K562 (cell line): ENCODE measurements around the gene NCKAP1. TPM values are rescaled to one million over a fixed set of nuclear protein-coding genes. Genes with fewer than 3 reads are reported as not detected.

ENCODE experiments used
- ATAC-seq: fragments of 200-7000 bp; cut with Tn5 transposase; 3 replicates; pipeline ENCODE4 v1.9.1; 2020; ENCODE audit warnings: moderate library complexity
- BruUV-seq: library from RNA; stranded (reverse); fragments of 400-500 nt; replicated peaks from 2 replicates; lab custom pipeline; 2021; lab: Mats Ljungman, UMichigan
- CTCF ChIA-PET: fragments of 300-600 bp; formaldehyde crosslinking; extraction: SDS; loops from one replicate; lab custom pipeline; 2021; ENCODE audit warnings: low intra/inter-chr PET ratio; lab: Yijun Ruan, JAX
- POLR2A ChIA-PET: fragments of 300-600, 350-650 bp; sonication (Branson Sonifier 250); formaldehyde crosslinking; extraction: SDS; loops from one replicate; lab custom pipeline; 2021; ENCODE audit warnings: antibody characterized with exemption, inconsistent platforms; lab: Yijun Ruan, JAX
- DNase-seq, 4 experiments: peaks; one replicate each; pipeline versions ENCODE4 v3.0.0 to v3.0.0-alpha.2; 2011 to 2018; ENCODE audit warnings: low spot score in 3 of 4, mixed read lengths in 3 of 4; ENCODE audit errors: extremely low read depth in 1 of 4
- FAIRE-seq: peaks from 2 replicates; lab custom pipeline; 2011; peaks lifted over from hg19 to GRCh38; lab: Jason Lieb, UNC
- H2AFZ ChIP-seq: 2 replicates; pipeline ENCODE4 v1.6.0; 2011; ENCODE audit warnings: low read depth, low read length, control low read depth, inconsistent platforms
- H3K27ac ChIP-seq: fragments of 200-600 bp; 3 replicates; pipeline ENCODE4 v1.8.0; 2011; ENCODE audit warnings: low read depth, mild to moderate bottlenecking, control low read depth, inconsistent platforms, low read length, moderate library complexity, mixed read lengths; ENCODE audit errors: extremely low read depth
- H3K27me3 ChIP-seq, 2 experiments: fragments of 300-600 bp in 1 of 2; 2 replicates in 1 of 2; 3 replicates in 1 of 2; pipeline versions ENCODE4 v1.6.0 to v1.8.0; 2011; ENCODE audit warnings: inconsistent platforms in 2 of 2, low read length in 2 of 2, mild to moderate bottlenecking in 1 of 2, mixed read lengths in 1 of 2, moderate library complexity in 1 of 2; ENCODE audit not compliant: control insufficient read depth in 2 of 2, insufficient read depth in 2 of 2
- H3K36me3 ChIP-seq: fragments of 300-600 bp; 3 replicates; pipeline ENCODE4 v1.8.0; 2011; ENCODE audit warnings: mild to moderate bottlenecking, low read length, inconsistent platforms; ENCODE audit not compliant: control insufficient read depth, insufficient read depth
- H3K4me1 ChIP-seq, 2 experiments: fragments of 200-600 bp in 1 of 2; replicated peaks in 1 of 2; 2 replicates in 1 of 2; 3 replicates in 1 of 2; pipeline versions ENCODE4 v1.5.1 to v1.8.0; 2011; ENCODE audit warnings: inconsistent platforms in 2 of 2, low read length in 2 of 2, mild to moderate bottlenecking in 1 of 2, mixed read lengths in 1 of 2, moderate library complexity in 1 of 2; ENCODE audit not compliant: control insufficient read depth in 2 of 2, insufficient read depth in 2 of 2
- H3K4me2 ChIP-seq: 2 replicates; pipeline ENCODE4 v1.6.1; 2011; ENCODE audit warnings: low read length, control low read depth, inconsistent platforms, mixed read lengths; ENCODE audit not compliant: insufficient read depth
- H3K4me3 ChIP-seq: fragments of 200-600 bp; sonication (generic), shearing (Covaris generic); 2 replicates; pipeline ENCODE4 v1.5.1; 2016; ENCODE audit warnings: control low read depth, inconsistent platforms
- H3K79me2 ChIP-seq: fragments of 200-600 bp; 3 replicates; pipeline ENCODE4 v1.8.0; 2011; ENCODE audit warnings: low read length, inconsistent platforms; ENCODE audit not compliant: control insufficient read depth, insufficient read depth
- H3K9ac ChIP-seq, 2 experiments: 2 replicates each; pipeline versions ENCODE4 v1.6.0 to v1.6.1; 2011; ENCODE audit warnings: low read depth in 2 of 2, low read length in 2 of 2, control low read depth in 1 of 2, inconsistent platforms in 1 of 2, mild to moderate bottlenecking in 1 of 2, mixed read lengths in 1 of 2; ENCODE audit not compliant: insufficient read depth in 1 of 2
- H3K9me1 ChIP-seq: one replicate; pipeline ENCODE4 v1.6.0; 2011; ENCODE audit warnings: inconsistent platforms, mild to moderate bottlenecking, low read length, moderate library complexity; ENCODE audit not compliant: control insufficient read depth, insufficient read depth
- H3K9me3 ChIP-seq: replicated peaks from 2 replicates; pipeline ENCODE4 v1.5.1; 2011; ENCODE audit warnings: low read depth, low read length, inconsistent platforms; ENCODE audit not compliant: control insufficient read depth, insufficient read depth
- H4K20me1 ChIP-seq: replicated peaks from 2 replicates; pipeline ENCODE4 v1.6.1; 2011; ENCODE audit warnings: low read length, inconsistent platforms, mixed read lengths; ENCODE audit not compliant: control insufficient read depth, insufficient read depth
- HDAC2 ChIP-seq: fragments of 450-650 bp; IDR thresholded peaks from 2 replicates; pipeline ENCODE4 v1.6.1; 2016; ENCODE audit warnings: mild to moderate bottlenecking
- MBD2 ChIP-seq: sonication (generic); IDR thresholded peaks from 2 replicates; pipeline ENCODE4 v1.6.1; 2016; ENCODE audit warnings: low read depth, borderline replicate concordance
- NBN ChIP-seq: fragments of 450-650 bp; IDR thresholded peaks from 2 replicates; pipeline ENCODE4 v1.6.1; 2016; ENCODE audit warnings: low read depth, mild to moderate bottlenecking
- TAF7 ChIP-seq: fragments of 450-650 bp; IDR thresholded peaks from 2 replicates; pipeline ENCODE4 v1.6.1; 2016; ENCODE audit warnings: missing genetic modification characterization, missing compliant biosample characterization
- ZBTB1 ChIP-seq: sonication (generic); formaldehyde crosslinking; IDR thresholded peaks from 2 replicates; pipeline ENCODE4 v1.8.1; 2023; ENCODE audit warnings: missing genetic modification reagents, low read depth, mild to moderate bottlenecking, borderline replicate concordance
- WGBS: fragments of 100-300 bp; shearing (Covaris generic); methylation state at CpG from one replicate; pipeline ENCODE4 v1.1.6; 2016; ENCODE audit warnings: low coverage, mixed read lengths; ENCODE audit not compliant: insufficient coverage; ENCODE audit errors: missing lambda C conversion rate; 5-methylcytosine and 5-hydroxymethylcytosine counted together
- in situ Hi-C: fragments of 300-500 bp; cut with MboI; formaldehyde crosslinking; loops from 4 replicates; pipeline ENCODE4 v1.15.0; 2018; ENCODE audit warnings: inconsistent platforms, mixed read lengths
- intact Hi-C: fragments of 100-400 bp; cut with micrococcal nuclease; formaldehyde crosslinking; loops from 2 replicates; pipeline ENCODE4 v1.14.2; 2022
- polyA plus RNA-seq, 8 experiments: library from polyadenylated mRNA; depleted of rRNA in 4 of 8; stranded (reverse) in 5 of 8; unstranded in 3 of 8; fragments of >200 nt; fragmentation: Nextera tagmentation in 2 of 8; fragmentation: Illumina TruSeq in 1 of 8; extraction: Ambion mirVana in 2 of 8; extraction: Trizol in 1 of 8; gene quantifications; 2 replicates each; pipeline versions ENCODE4 v1.2.1 to v1.2.3, GENCODE V29; 2011 to 2014; ENCODE audit warnings: inconsistent platforms in 1 of 8, missing spikeins in 1 of 8
- total RNA-seq, 7 experiments: library from RNA; depleted of rRNA in 6 of 7; stranded (reverse); fragments of >200 nt in 6 of 7; fragmentation: Illumina TruSeq in 2 of 7; extraction: Trizol in 2 of 7; gene quantifications; 2 replicates each; pipeline versions ENCODE4 v1.2.1 to v1.2.3, GENCODE V29; 2011 to 2021; ENCODE audit warnings: low replicate concordance in 1 of 7
- TF ChIP-seq, protein P1 (sequence below): fragments of 450-650 bp; IDR thresholded peaks from 2 replicates; pipeline ENCODE4 v1.6.1; 2016; ENCODE audit warnings: mild to moderate bottlenecking, moderate library complexity

NCKAP1 gene
- total and polyA plus RNA-seq, 9 of the 15 experiments (the other 6 are each of a cell fraction or from before 2014, with no cell fraction given): 34.0 to 153 (median 88.7) TPM

DNA sequence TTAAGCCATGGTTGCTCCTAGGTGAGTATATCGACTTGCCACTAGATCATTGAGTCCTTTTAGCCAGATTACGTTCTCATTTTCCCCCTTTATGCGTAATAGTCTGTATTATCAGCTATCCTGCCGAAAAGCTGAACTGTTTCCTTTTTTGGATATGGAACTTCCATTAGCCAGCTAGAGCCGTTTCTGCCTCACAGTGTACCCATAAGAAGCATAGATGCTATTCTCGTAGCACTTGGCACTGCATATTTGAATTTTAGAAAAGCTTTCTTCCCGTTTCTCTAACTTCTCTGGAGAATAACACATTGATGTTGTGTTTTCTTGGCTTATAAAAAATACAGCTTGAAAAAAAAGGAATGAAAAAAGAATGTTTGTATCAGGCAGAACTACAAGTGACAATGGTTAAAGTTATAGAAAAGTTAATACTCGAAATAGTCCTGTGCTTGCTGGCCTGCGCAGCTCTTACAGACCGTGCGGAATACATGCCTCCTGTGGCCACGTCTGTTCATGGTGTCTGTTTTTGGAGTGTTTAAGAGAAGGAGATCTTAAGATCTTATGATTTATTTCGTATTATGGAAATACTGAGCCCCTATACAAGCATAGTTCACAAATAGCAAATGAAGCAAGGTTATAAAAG, 41.0 kb upstream of the NCKAP1 start (continued):
- 0 out of 2 replicates have a peak, but pooled peaks have one; percentile 9 for TF ChIP-seq NBN

DNA sequence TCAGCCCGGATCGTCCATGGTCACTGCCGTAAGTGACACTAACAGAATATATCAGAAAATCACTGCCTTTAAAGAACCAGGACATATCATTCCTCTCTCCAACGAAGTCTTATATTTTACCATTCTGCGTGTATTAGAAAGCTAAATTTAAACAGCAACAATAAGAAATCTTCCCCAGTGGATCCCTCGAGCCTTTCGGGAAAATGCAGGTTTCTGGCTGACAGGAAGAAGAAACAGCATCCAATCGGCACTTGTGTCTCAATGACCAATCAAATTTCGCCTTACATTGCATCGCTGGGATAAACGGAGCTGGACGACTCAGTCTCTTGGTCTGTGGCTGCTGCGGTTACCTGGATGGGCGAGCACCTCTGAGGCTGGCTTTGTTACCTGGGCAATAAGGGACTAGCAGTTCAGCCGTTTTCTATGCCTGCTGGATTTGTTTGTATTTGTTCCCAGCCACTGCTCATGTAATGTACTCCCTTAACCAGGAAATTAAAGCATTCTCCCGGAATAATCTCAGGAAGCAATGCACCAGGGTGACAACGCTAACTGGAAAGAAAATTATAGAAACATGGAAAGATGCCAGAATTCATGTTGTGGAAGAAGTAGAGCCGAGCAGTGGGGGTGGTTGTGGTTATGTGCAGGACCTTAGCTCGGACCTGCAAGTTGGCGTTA, 40.3 kb upstream of the NCKAP1 start, which contains the start of gene DUSP19:
DUSP19 (plus strand) TSS at position 284 of the 675 bp plus-strand sequence; CDS start at position 471, 187 bp downstream.
- 1% methylated on average over 20 of the region's 20 CpGs for WGBS
- DNase-seq: peak; percentile 97 to 99 (median 98)
- Histone ChIP-seq H3K9me3 (no peaks in the 10 kb centered on the region), H3K36me3 (no peaks in the 10 kb centered on the region), H3K9ac (peak within 1 kb of the TSS; percentile 72 to 88), H3K9me1 (no peaks in the 10 kb centered on the region), H3K4me3 (peak within 1 kb of the TSS; percentile 58), H3K27ac (peak within 1 kb of the TSS; percentile 68), H3K4me2 (peak within 1 kb of the TSS; percentile 94), H3K4me1 (peaks cover 0 to 13% of the 10 kb centered on the region in 2 experiments; a peak in 2 of 5 replicates), H4K20me1 (no peaks in the 10 kb centered on the region), H2AFZ (peak within 1 kb of the TSS; percentile 94), H3K79me2 (peaks cover 6% of the 10 kb centered on the region; the same call in 2 of the 3 replicates), H3K27me3 (no peaks in the 10 kb centered on the region)
- ATAC-seq: peak; percentile 90
- FAIRE-seq: peak; percentile 99
- ChIA-PET CTCF (no interaction called here), POLR2A (interaction anchor here (0.7 to 1.8 kb wide), 9 partner anchors 7 to 1572 kb away, joined by 3 to 6 read pairs (median 4); no protein-coding TSS in a partner anchor)
- intact Hi-C loops: loop anchor here (1.0 kb wide), 2 partner anchors 40 to 46 kb away; partner anchors contain the start of genes NCKAP1 and NUP35
- BruUV-seq: no TSS peak
- in situ Hi-C loops: no loop called here
- TF ChIP-seq MBD2 (peak; percentile 88), ZBTB1 (peak; percentile 89; the same call in 1 of the 2 replicates), HDAC2 (0 out of 2 replicates have a peak, but pooled peaks have one; percentile 81), TAF7 (peak; percentile 71; the same call in 1 of the 2 replicates)
- TF ChIP-seq, protein P1, sequence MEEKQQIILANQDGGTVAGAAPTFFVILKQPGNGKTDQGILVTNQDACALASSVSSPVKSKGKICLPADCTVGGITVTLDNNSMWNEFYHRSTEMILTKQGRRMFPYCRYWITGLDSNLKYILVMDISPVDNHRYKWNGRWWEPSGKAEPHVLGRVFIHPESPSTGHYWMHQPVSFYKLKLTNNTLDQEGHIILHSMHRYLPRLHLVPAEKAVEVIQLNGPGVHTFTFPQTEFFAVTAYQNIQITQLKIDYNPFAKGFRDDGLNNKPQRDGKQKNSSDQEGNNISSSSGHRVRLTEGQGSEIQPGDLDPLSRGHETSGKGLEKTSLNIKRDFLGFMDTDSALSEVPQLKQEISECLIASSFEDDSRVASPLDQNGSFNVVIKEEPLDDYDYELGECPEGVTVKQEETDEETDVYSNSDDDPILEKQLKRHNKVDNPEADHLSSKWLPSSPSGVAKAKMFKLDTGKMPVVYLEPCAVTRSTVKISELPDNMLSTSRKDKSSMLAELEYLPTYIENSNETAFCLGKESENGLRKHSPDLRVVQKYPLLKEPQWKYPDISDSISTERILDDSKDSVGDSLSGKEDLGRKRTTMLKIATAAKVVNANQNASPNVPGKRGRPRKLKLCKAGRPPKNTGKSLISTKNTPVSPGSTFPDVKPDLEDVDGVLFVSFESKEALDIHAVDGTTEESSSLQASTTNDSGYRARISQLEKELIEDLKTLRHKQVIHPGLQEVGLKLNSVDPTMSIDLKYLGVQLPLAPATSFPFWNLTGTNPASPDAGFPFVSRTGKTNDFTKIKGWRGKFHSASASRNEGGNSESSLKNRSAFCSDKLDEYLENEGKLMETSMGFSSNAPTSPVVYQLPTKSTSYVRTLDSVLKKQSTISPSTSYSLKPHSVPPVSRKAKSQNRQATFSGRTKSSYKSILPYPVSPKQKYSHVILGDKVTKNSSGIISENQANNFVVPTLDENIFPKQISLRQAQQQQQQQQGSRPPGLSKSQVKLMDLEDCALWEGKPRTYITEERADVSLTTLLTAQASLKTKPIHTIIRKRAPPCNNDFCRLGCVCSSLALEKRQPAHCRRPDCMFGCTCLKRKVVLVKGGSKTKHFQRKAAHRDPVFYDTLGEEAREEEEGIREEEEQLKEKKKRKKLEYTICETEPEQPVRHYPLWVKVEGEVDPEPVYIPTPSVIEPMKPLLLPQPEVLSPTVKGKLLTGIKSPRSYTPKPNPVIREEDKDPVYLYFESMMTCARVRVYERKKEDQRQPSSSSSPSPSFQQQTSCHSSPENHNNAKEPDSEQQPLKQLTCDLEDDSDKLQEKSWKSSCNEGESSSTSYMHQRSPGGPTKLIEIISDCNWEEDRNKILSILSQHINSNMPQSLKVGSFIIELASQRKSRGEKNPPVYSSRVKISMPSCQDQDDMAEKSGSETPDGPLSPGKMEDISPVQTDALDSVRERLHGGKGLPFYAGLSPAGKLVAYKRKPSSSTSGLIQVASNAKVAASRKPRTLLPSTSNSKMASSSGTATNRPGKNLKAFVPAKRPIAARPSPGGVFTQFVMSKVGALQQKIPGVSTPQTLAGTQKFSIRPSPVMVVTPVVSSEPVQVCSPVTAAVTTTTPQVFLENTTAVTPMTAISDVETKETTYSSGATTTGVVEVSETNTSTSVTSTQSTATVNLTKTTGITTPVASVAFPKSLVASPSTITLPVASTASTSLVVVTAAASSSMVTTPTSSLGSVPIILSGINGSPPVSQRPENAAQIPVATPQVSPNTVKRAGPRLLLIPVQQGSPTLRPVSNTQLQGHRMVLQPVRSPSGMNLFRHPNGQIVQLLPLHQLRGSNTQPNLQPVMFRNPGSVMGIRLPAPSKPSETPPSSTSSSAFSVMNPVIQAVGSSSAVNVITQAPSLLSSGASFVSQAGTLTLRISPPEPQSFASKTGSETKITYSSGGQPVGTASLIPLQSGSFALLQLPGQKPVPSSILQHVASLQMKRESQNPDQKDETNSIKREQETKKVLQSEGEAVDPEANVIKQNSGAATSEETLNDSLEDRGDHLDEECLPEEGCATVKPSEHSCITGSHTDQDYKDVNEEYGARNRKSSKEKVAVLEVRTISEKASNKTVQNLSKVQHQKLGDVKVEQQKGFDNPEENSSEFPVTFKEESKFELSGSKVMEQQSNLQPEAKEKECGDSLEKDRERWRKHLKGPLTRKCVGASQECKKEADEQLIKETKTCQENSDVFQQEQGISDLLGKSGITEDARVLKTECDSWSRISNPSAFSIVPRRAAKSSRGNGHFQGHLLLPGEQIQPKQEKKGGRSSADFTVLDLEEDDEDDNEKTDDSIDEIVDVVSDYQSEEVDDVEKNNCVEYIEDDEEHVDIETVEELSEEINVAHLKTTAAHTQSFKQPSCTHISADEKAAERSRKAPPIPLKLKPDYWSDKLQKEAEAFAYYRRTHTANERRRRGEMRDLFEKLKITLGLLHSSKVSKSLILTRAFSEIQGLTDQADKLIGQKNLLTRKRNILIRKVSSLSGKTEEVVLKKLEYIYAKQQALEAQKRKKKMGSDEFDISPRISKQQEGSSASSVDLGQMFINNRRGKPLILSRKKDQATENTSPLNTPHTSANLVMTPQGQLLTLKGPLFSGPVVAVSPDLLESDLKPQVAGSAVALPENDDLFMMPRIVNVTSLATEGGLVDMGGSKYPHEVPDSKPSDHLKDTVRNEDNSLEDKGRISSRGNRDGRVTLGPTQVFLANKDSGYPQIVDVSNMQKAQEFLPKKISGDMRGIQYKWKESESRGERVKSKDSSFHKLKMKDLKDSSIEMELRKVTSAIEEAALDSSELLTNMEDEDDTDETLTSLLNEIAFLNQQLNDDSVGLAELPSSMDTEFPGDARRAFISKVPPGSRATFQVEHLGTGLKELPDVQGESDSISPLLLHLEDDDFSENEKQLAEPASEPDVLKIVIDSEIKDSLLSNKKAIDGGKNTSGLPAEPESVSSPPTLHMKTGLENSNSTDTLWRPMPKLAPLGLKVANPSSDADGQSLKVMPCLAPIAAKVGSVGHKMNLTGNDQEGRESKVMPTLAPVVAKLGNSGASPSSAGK: peak; percentile 79
